Measurements from ENCODE around the gene MPIG6B.
"Not testable (repeated sequence)": the region's sequence is repeated elsewhere in the genome, so short reads cannot be mapped to it uniquely, and the experiment has no call there.

The MPIG6B gene

GRCh38 chr6:31700740-31701401, 22.3 kb upstream of the MPIG6B start:
- DNase-seq (ENCODE audit: low spot score), result no peak

GRCh38 chr6:31701666-31702404, 21.3 kb upstream of the MPIG6B start:
- peak; percentile 28 for DNase-seq (ENCODE audit: low spot score)

GRCh38 chr6:31702405-31702818, 20.8 kb upstream of the MPIG6B start:
- peak; percentile 44 for DNase-seq (ENCODE audit: low spot score)

- DNase-seq (ENCODE audit: low spot score), result peak; percentile 98
Measured at GRCh38 chr6:31702819-31703716, 20.1 kb upstream of the MPIG6B start, which contains the start of gene ABHD16A. ABHD16A (minus strand) TSS chr6:31703324; CDS start chr6:31703281, 43 bp downstream.

- no peak for DNase-seq (ENCODE audit: low spot score)
Measured at GRCh38 chr6:31705931-31706330, 17.2 kb upstream of the MPIG6B start.

- DNase-seq (ENCODE audit: low spot score), result no peak
Measured at GRCh38 chr6:31706599-31706998, 16.6 kb upstream of the MPIG6B start, which contains the start of gene LY6G6F. LY6G6F (plus strand) TSS chr6:31706866; CDS start chr6:31706907, 41 bp downstream.

GRCh38 chr6:31707701-31708100, 15.5 kb upstream of the MPIG6B start:
- DNase-seq (ENCODE audit: low spot score), result no peak

- no peak for DNase-seq (ENCODE audit: low spot score)
Measured at GRCh38 chr6:31708224-31708623, 14.9 kb upstream of the MPIG6B start.

GRCh38 chr6:31709157-31709556, 14.0 kb upstream of the MPIG6B start:
- not testable (repeated sequence) for DNase-seq (ENCODE audit: low spot score)

- DNase-seq (ENCODE audit: low spot score), result peak; percentile 46
Measured at GRCh38 chr6:31710523-31711219, 12.5 kb upstream of the MPIG6B start.

GRCh38 chr6:31711233-31711632, 11.9 kb upstream of the MPIG6B start:
- DNase-seq (ENCODE audit: low spot score), result no peak

- no peak for DNase-seq (ENCODE audit: low spot score)
Measured at GRCh38 chr6:31712296-31712695, 10.9 kb upstream of the MPIG6B start.

GRCh38 chr6:31713465-31713864, 9.7 kb upstream of the MPIG6B start:
- DNase-seq (ENCODE audit: low spot score), result no peak

- DNase-seq (ENCODE audit: low spot score), result no peak
Measured at GRCh38 chr6:31713991-31714684, 9.0 kb upstream of the MPIG6B start.

- no peak for DNase-seq (ENCODE audit: low spot score)
Measured at GRCh38 chr6:31715022-31715958, 7.9 kb upstream of the MPIG6B start, which contains the start of gene LY6G6D. LY6G6D (plus strand) TSS chr6:31715348; CDS start chr6:31715356, 8 bp downstream.

- DNase-seq (ENCODE audit: low spot score), result no peak
Measured at GRCh38 chr6:31717499-31718222, 5.5 kb upstream of the MPIG6B start.

GRCh38 chr6:31718265-31718664, 4.9 kb upstream of the MPIG6B start:
- DNase-seq (ENCODE audit: low spot score), result no peak

GRCh38 chr6:31719001-31719400, 4.2 kb upstream of the MPIG6B start:
- no peak for DNase-seq (ENCODE audit: low spot score)

GRCh38 chr6:31720196-31720770, 2.9 kb upstream of the MPIG6B start:
- DNase-seq (ENCODE audit: low spot score), result no peak

Data from NAMALWA (cell line).